ENCODE data around the gene FXYD6. TPM values are rescaled to one million over a fixed set of nuclear protein-coding genes. Genes with fewer than 3 reads are reported as not detected.
A peak's percentile ranks its signal among the peaks of the same experiment; 100 is the strongest.

FXYD6 gene
- polyA plus RNA-seq, 1 experiment, result 21.4 TPM

GRCh38 chr11:117878939-117879475 lies 2.5 kb upstream of the FXYD6 start:
- H3K4me3 ChIP-seq (ENCODE audit: low read depth, low read length), result no peak overlapping the region
- H3K27ac ChIP-seq (ENCODE audit: low read depth, low read length), result no peak overlapping the region
- DNase-seq (ENCODE audit: low read depth, low spot score), result no peak
- H3K9me3 ChIP-seq (ENCODE audit: control insufficient read depth, insufficient read depth, low read length), result no peaks in the 10 kb centered on the region
- CTCF ChIA-PET, result interaction anchor here (1.0 to 1.8 kb wide), 2 partner anchors 60 to 68 kb away, joined by 3 to 6 read pairs; no protein-coding TSS in a partner anchor
- POLR2A ChIA-PET, result no interaction called here
- peaks cover 35% of the 10 kb centered on the region for H3K27me3 ChIP-seq (ENCODE audit: control insufficient read depth, insufficient read depth, low read length)
- TF ChIP-seq, protein P1, sequence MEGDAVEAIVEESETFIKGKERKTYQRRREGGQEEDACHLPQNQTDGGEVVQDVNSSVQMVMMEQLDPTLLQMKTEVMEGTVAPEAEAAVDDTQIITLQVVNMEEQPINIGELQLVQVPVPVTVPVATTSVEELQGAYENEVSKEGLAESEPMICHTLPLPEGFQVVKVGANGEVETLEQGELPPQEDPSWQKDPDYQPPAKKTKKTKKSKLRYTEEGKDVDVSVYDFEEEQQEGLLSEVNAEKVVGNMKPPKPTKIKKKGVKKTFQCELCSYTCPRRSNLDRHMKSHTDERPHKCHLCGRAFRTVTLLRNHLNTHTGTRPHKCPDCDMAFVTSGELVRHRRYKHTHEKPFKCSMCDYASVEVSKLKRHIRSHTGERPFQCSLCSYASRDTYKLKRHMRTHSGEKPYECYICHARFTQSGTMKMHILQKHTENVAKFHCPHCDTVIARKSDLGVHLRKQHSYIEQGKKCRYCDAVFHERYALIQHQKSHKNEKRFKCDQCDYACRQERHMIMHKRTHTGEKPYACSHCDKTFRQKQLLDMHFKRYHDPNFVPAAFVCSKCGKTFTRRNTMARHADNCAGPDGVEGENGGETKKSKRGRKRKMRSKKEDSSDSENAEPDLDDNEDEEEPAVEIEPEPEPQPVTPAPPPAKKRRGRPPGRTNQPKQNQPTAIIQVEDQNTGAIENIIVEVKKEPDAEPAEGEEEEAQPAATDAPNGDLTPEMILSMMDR (IDR thresholded peaks at IDR 0.05; ENCODE audit: low read depth, low read length), result no peak

- ChIA-PET POLR2A (no interaction called here), CTCF (interaction anchor here (1.0 to 1.8 kb wide), 2 partner anchors 59 to 68 kb away, joined by 3 to 6 read pairs; no protein-coding TSS in a partner anchor)
- no peak for DNase-seq (ENCODE audit: low read depth, low spot score)
- TF ChIP-seq, protein P1 (IDR thresholded peaks at IDR 0.05; ENCODE audit: low read depth, low read length), result no peak
- no peak overlapping the region for H3K4me3 ChIP-seq (ENCODE audit: low read depth, low read length)
- peaks cover 40% of the 10 kb centered on the region for H3K27me3 ChIP-seq (ENCODE audit: control insufficient read depth, insufficient read depth, low read length)
- no peaks in the 10 kb centered on the region for H3K9me3 ChIP-seq (ENCODE audit: control insufficient read depth, insufficient read depth, low read length)
- no peak overlapping the region for H3K27ac ChIP-seq (ENCODE audit: low read depth, low read length)
Measured at GRCh38 chr11:117878314-117878938, 2.0 kb upstream of the FXYD6 start.

DNA sequence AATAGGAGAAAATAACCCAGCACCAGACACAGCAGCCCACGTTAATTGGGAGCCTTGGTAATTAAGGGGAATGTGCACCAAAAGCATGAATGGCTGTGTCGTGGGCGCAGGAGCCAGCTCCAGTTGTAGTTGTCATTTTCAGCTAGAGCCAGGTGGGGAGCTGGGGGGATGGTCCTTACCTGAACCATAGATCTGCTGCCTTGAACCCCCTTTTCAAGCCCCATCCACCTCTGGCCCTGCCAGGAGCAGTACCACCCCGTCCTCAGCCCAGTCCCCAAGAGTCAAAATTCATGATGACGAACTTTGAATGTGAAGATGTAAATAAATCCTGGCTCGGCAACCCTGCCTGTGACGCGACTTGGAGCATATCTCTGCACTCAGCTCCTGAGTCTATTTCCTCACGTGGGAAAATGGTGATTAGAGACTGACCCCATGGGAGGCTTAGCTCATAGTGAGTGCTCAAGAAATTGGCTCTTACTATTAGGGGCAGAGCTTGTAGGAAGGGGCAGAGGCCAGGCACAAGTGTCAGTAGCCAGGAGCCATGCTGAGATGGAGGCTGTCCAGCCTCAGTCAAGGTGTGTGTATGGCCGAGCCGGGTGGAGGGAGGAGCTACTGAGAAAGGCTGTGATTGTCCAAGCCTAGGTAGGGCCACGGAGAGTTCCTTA lies 794 bp upstream of the FXYD6 start:
- H3K27me3 ChIP-seq (ENCODE audit: control insufficient read depth, insufficient read depth, low read length), result peaks cover 47% of the 10 kb centered on the region
- TF ChIP-seq, protein P1 (IDR thresholded peaks at IDR 0.05; ENCODE audit: low read depth, low read length), result no peak
- H3K4me3 ChIP-seq (ENCODE audit: low read depth, low read length), result peak overlapping the region; percentile 59
- POLR2A ChIA-PET, result no interaction called here
- H3K9me3 ChIP-seq (ENCODE audit: control insufficient read depth, insufficient read depth, low read length), result no peaks in the 10 kb centered on the region
- CTCF ChIA-PET, result interaction anchor here (0.6 to 2.2 kb wide), 4 partner anchors 28 to 69 kb away, joined by 4 to 10 read pairs (median 7); no protein-coding TSS in a partner anchor
- no peak overlapping the region for H3K27ac ChIP-seq (ENCODE audit: low read depth, low read length)
- no peak for DNase-seq (ENCODE audit: low read depth, low spot score)

- DNase-seq (ENCODE audit: low read depth, low spot score), result no peak
- H3K4me3 ChIP-seq (ENCODE audit: low read depth, low read length), result peak overlapping the region; percentile 59
- H3K9me3 ChIP-seq (ENCODE audit: control insufficient read depth, insufficient read depth, low read length), result no peaks in the 10 kb centered on the region
- ChIA-PET CTCF (interaction anchor here (0.6 to 2.2 kb wide), 3 partner anchors 58 to 630 kb away, joined by 3 to 10 read pairs (median 6); no protein-coding TSS in a partner anchor), POLR2A (no interaction called here)
- TF ChIP-seq, protein P1 (IDR thresholded peaks at IDR 0.05; ENCODE audit: low read depth, low read length), result no peak
- H3K27me3 ChIP-seq (ENCODE audit: control insufficient read depth, insufficient read depth, low read length), result peaks cover 50% of the 10 kb centered on the region
- H3K27ac ChIP-seq (ENCODE audit: low read depth, low read length), result no peak overlapping the region
Measured at GRCh38 chr11:117876059-117876340, 458 bp downstream of the FXYD6 start.
